Activated naive CD8-positive, alpha-beta T cell (primary cell): ENCODE data around the gene ANO2.

ENCODE experiments used
- H3K27ac Mint-ChIP-seq: one replicate; pipeline ENCODE4 v1.8.0; 2021; ENCODE audit warnings: mixed read lengths
- H3K27me3 Mint-ChIP-seq: one replicate; pipeline ENCODE4 v1.8.0; 2021; ENCODE audit warnings: mixed read lengths
- H3K36me3 Mint-ChIP-seq: one replicate; pipeline ENCODE4 v1.8.0; 2021; ENCODE audit warnings: mixed read lengths
- H3K4me1 Mint-ChIP-seq: one replicate; pipeline ENCODE4 v1.8.0; 2021; ENCODE audit warnings: low read depth, mixed read lengths
- H3K4me3 Mint-ChIP-seq: one replicate; pipeline ENCODE4 v1.8.0; 2021; ENCODE audit warnings: mild to moderate bottlenecking, mixed read lengths
- H3K9me3 Mint-ChIP-seq: one replicate; pipeline ENCODE4 v1.8.0; 2021; ENCODE audit warnings: low read depth, mixed read lengths

Gene ANO2

DNA sequence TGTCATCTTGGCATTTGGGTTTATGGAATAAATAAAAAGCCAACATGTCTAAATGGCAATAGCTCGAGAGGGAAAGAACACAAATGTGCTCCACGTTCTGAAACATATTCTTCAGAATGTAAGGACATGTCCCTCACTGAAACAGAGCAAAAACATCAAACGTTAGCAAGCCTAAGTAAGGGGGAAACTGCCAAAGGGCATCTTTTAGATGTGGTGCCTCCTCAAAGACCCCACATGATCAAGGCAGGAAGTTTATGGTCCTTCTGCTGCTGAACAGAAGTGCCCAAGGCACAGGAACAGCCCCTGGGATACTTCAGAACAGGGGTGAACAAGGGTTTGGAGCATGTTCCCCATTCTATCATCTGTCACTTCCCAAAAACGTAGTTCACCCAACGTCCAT, 227.0 kb downstream of the ANO2 start:
- H3K4me1 Mint-ChIP-seq: peaks cover 16% of the 10 kb centered on the region
- H3K27me3 Mint-ChIP-seq: peaks cover 7% of the 10 kb centered on the region
- no peak overlapping the region for H3K4me3 Mint-ChIP-seq
- no peak overlapping the region for H3K27ac Mint-ChIP-seq
- H3K36me3 Mint-ChIP-seq: no peaks in the 10 kb centered on the region
- no peaks in the 10 kb centered on the region for H3K9me3 Mint-ChIP-seq

DNA sequence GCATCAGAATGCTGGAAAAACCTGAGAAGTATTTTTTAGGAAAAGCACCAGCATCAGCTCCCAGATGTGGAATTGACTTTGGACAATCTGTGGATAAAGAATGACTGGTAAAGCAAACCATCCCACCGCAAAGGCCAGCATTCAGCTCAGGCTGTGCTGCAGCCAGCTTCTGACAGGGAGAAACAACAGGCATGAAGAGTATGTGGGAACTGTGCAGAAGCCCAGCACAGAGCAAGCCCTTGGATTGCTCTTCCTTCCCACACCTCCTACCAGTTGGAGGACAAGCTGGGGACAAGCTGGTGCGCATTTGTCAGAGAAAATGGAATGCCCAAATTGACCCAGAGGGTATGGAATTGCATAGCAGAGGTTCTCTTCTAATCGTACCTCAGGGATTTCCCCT, 228.1 kb downstream of the ANO2 start:
- H3K4me3 Mint-ChIP-seq: no peak overlapping the region
- H3K27me3 Mint-ChIP-seq: peaks cover 4% of the 10 kb centered on the region
- H3K36me3 Mint-ChIP-seq: no peaks in the 10 kb centered on the region
- peaks cover 16% of the 10 kb centered on the region for H3K4me1 Mint-ChIP-seq
- no peaks in the 10 kb centered on the region for H3K9me3 Mint-ChIP-seq
- no peak overlapping the region for H3K27ac Mint-ChIP-seq

DNA sequence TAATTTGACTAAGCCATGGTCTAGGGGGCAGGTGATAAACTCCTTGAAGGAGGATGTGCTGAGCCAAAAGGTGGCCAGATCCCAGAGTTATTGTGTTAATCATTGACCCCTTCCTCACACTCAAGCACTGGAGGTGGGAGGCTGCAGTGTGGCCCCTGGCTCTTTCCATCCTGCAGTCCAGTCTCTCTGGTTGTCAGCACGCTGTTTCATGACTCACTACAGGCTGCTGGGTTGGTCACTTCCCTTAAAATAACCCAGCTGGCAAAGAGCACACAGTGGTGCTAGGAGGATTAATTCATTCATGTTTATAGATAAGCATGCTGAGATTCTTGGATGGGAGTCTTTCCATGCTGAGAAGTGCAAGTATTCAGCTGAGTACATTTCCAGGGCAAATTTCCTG, 228.9 kb downstream of the ANO2 start:
- H3K27me3 Mint-ChIP-seq: peaks cover 4% of the 10 kb centered on the region
- no peaks in the 10 kb centered on the region for H3K9me3 Mint-ChIP-seq
- no peaks in the 10 kb centered on the region for H3K36me3 Mint-ChIP-seq
- H3K4me3 Mint-ChIP-seq: no peak overlapping the region
- H3K27ac Mint-ChIP-seq: no peak overlapping the region
- peaks cover 16% of the 10 kb centered on the region for H3K4me1 Mint-ChIP-seq

DNA sequence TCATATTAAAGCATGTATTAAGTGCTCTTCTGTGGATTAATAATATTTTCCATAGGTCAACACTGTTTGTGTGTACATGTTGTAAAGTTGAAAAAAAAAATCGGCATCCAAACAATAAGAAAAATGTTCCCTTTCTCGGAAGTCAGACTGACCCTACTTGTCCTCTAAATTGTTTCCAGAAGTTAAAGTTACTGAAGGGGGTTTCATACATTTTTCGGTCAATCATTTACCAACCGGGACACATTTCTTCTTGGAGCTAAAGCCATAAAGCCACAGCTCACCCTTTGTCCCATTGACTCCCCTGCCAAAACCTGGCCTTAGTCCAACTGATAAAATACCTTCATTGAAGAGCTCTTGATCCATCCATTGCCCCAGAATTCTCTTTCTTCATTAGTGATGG, 230.0 kb downstream of the ANO2 start:
- no peaks in the 10 kb centered on the region for H3K36me3 Mint-ChIP-seq
- no peak overlapping the region for H3K4me3 Mint-ChIP-seq
- H3K9me3 Mint-ChIP-seq: no peaks in the 10 kb centered on the region
- peaks cover 14% of the 10 kb centered on the region for H3K4me1 Mint-ChIP-seq
- H3K27me3 Mint-ChIP-seq: peaks cover 4% of the 10 kb centered on the region
- H3K27ac Mint-ChIP-seq: no peak overlapping the region

DNA sequence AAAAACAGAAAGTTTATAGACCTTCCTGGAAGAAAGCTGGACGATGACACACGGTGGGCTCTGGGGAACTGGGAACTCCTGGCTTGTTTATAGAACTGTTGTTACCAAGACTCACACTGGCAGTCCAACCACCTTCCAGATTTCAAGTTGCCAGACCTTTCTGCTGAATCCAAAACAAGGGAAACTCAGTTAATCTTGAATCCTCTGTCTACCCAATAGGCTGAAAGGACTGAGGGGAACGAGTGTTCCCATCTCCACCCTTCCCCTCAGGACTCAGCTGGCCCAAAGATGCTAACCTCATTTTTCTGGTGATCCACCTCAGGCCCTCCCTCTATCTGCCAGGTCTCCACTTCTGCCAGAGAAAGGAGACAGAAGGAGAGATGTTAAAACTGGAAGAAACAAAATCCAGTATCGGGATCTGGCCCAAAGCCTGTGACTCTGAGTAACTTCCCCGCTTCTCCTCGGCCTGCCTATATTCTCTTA, 231.4 kb downstream of the ANO2 start:
- Mint-ChIP-seq H3K36me3 (no peaks in the 10 kb centered on the region), H3K27ac (no peak overlapping the region), H3K27me3 (peaks cover 4% of the 10 kb centered on the region), H3K4me3 (no peak overlapping the region), H3K4me1 (peaks cover 9% of the 10 kb centered on the region), H3K9me3 (no peaks in the 10 kb centered on the region)

DNA sequence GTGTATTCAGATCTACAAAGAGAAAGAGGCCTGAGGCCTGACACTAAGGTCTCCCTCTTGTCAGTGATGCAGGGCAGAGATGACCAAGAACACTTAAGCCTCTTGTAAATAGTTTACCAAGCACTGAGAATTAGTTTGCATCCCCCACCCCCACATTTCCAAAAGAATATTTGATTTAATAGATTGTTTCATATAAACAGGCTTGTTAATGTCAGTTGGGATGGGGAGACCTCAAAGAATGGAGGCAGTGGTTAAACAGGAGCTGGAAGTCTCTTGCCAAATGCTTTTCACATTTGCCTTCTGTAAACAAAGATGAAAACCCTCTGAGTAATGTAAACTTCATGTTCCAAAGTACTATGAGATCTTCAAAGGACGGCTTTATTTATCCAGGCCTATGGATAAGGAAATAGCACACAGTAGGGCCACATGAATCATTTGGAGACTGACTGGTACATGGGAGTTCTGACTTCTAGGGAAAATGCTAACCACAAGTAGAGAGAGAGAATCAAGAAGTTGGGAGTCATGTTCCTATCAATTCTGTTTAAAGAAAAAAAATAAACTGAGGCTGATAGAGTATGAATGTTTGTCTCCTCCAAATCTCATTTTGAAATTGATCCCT, 234.7 kb downstream of the ANO2 start:
- H3K36me3 Mint-ChIP-seq: no peaks in the 10 kb centered on the region
- H3K27me3 Mint-ChIP-seq: peaks cover 4% of the 10 kb centered on the region
- H3K4me1 Mint-ChIP-seq: no peaks in the 10 kb centered on the region
- H3K4me3 Mint-ChIP-seq: no peak overlapping the region
- no peak overlapping the region for H3K27ac Mint-ChIP-seq
- H3K9me3 Mint-ChIP-seq: no peaks in the 10 kb centered on the region

DNA sequence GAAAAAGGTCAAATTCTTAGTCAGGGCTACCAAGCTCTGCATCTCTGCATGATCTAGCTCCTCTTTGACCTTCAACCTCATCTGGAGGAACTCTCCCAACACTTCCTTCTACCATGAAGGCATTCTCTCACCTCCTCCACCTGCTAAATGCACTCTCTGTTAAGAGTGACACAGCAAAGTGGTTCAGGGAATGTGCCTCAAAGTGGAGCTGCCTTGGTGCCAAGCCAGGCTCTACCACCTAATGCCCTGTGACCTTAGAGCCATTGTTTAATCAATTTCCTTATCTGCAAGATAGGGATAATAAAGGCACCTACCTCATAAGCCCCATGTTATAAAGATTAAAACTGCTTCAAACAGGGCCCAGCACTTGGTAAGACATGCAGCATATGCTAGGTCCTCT, 236.7 kb downstream of the ANO2 start:
- H3K36me3 Mint-ChIP-seq: no peaks in the 10 kb centered on the region
- no peak overlapping the region for H3K4me3 Mint-ChIP-seq
- H3K27me3 Mint-ChIP-seq: no peaks in the 10 kb centered on the region
- H3K9me3 Mint-ChIP-seq: no peaks in the 10 kb centered on the region
- H3K27ac Mint-ChIP-seq: no peak overlapping the region
- no peaks in the 10 kb centered on the region for H3K4me1 Mint-ChIP-seq

DNA sequence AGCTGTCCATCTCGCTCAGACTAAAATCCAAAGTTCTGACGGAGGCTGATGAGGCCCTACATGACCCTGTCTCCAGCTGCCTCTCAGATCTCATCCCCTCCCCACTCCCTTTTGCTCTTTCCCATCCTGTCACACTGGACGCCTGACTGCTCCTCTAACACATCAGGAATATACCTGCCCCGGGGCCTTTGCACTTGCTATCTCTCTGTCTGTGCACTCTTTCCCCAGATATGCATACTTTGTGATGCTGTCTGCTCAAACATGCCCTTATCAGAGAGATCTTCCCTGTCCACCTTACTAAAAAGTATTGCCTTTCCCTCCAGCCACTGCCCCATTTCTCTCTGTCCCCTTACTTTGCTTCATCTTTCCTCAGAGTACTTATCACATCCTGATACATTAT, 238.8 kb downstream of the ANO2 start:
- no peaks in the 10 kb centered on the region for H3K36me3 Mint-ChIP-seq
- H3K4me1 Mint-ChIP-seq: no peaks in the 10 kb centered on the region
- H3K27ac Mint-ChIP-seq: no peak overlapping the region
- H3K9me3 Mint-ChIP-seq: no peaks in the 10 kb centered on the region
- H3K27me3 Mint-ChIP-seq: peaks cover 7% of the 10 kb centered on the region
- H3K4me3 Mint-ChIP-seq: no peak overlapping the region

DNA sequence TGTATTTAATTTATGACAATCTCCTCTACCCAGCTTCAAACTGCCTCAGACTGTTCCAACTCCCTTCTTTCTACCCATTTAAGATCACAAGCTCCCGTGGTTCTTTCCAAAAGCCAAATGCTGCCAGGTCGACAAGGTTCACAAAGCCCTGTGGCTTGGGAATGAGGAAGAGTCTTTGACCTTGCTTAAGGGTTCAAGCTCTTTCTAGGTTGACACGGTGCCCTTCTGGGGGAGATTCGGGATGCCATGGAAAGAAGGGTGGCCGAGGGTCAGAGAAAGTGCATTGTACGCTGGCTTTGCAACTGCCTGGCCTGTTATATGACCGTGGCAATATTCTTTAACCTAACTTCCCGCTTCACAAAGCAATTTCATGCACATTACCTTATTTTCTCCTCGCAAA, 239.3 kb downstream of the ANO2 start:
- Mint-ChIP-seq H3K9me3 (no peaks in the 10 kb centered on the region), H3K4me3 (no peak overlapping the region), H3K27ac (no peak overlapping the region), H3K36me3 (no peaks in the 10 kb centered on the region), H3K4me1 (no peaks in the 10 kb centered on the region), H3K27me3 (peaks cover 8% of the 10 kb centered on the region)

DNA sequence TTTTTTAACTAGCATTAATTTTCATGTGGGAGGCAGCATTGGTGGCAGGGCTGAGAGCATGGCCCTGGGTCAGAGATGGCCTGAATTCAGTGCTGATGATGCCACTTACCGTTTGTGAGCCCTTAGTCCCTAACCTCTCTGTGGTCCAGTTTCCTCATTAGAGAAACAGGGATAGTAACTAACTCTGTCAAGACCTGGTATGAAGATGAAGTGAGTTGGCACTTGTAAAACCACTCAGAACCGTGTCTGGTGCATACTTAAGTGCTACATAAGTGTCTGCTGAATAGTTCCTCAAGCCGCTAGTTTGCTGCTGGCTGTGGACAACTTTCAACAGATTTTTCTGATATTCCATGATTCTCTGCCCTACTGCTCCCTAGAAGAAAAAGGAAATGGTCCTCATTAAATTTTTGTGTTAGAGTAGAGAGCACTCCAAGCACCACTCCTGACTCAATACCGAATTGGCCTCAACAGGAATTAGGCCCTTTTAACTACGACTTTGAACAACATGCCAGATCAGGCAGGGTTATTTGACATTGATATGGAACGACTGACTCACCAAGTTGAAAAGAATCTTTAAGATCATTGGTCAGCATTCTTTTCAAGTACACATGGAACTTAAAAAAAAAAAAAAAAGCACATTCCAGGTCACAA, 250.2 kb downstream of the ANO2 start:
- Mint-ChIP-seq H3K27me3 (no peaks in the 10 kb centered on the region), H3K27ac (no peak overlapping the region), H3K4me3 (no peak overlapping the region), H3K4me1 (no peaks in the 10 kb centered on the region), H3K36me3 (no peaks in the 10 kb centered on the region), H3K9me3 (peaks cover 3% of the 10 kb centered on the region)

DNA sequence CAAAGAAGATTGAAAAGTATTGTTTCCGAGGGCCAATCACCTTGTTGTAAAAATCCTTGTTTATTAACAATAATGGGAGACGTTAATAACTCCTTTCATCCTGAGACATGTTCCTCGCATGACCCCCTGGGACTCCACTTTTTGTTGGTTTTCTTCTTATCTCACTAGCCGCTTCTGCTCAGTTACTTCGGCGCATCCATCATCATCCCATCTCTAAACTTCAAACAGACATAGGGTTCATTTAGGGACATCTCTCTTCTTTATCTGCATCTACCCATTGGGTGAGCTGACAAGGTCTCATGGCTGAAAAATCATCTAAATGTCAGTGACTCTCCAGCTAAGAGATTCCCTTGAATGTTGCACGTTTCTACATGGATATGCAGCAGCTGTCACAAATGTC, 252.2 kb downstream of the ANO2 start:
- H3K27me3 Mint-ChIP-seq: no peaks in the 10 kb centered on the region
- H3K27ac Mint-ChIP-seq: no peak overlapping the region
- no peak overlapping the region for H3K4me3 Mint-ChIP-seq

DNA sequence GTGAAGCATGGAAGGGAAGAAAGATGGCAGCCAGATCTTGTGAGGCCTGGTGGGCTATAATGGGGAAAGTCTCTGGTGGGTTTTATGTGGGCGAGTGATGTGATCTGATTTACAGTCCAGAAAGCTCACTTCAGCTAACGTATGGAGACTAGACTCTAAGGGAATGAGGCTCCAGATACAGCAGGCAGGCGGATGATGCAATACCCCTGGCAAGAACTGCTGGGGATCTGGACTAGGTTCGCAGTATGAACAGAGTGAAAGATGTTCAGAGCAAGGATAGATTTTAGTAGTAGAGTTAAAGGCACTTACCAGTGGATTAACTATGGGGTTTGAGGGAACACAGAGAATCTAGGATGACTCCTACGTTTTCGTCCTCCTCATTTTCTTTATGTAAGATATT, 253.1 kb downstream of the ANO2 start:
- Mint-ChIP-seq H3K9me3 (peaks cover 3% of the 10 kb centered on the region), H3K4me3 (no peak overlapping the region), H3K27me3 (no peaks in the 10 kb centered on the region), H3K4me1 (no peaks in the 10 kb centered on the region), H3K36me3 (no peaks in the 10 kb centered on the region), H3K27ac (no peak overlapping the region)

More for the DNA sequence above, 252.2 kb downstream of the ANO2 start:
- Mint-ChIP-seq H3K9me3 (peaks cover 3% of the 10 kb centered on the region), H3K4me1 (no peaks in the 10 kb centered on the region), H3K36me3 (no peaks in the 10 kb centered on the region)

DNA sequence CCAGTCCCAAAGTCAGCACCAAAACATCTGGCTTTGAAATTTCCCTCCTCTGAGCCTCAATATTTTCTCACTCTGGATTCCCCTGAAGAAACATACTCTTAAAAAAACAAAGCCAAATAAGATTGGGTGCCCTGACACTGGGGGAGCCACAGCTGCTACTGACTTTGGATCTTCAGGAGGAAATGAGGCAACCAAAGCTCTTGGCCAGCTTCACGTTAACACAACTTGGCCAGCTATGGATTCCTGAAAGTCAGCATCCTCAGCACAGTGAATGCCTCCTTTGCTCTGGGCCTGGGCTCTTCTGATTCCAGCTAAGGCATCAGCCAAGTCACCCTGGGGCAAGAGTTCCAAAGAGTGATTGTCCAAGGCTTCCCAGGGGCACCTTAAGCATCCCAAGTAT, 254.8 kb downstream of the ANO2 start:
- H3K36me3 Mint-ChIP-seq: no peaks in the 10 kb centered on the region
- H3K9me3 Mint-ChIP-seq: no peaks in the 10 kb centered on the region
- peaks cover 4% of the 10 kb centered on the region for H3K27me3 Mint-ChIP-seq
- no peak overlapping the region for H3K4me3 Mint-ChIP-seq
- H3K4me1 Mint-ChIP-seq: no peaks in the 10 kb centered on the region
- no peak overlapping the region for H3K27ac Mint-ChIP-seq

DNA sequence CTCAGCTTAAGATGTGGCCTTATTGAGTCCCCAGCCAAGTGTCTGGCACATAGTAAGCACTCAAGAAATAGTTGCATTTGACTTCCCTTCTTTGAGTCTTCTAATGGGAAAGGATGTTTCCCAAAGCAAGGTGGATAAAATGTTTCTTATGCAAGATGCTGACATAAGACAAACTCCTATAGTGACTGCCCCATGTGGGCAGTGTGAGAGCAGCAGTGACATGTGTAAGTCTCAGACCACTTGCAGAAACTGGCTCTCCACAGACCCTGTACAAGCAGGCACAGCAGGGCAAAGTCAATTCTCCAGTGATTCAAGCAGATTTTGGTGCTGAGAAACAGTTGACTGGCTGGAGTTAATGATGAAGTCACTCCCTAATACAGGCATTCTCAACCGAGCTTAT, 255.3 kb downstream of the ANO2 start:
- H3K9me3 Mint-ChIP-seq: no peaks in the 10 kb centered on the region
- no peaks in the 10 kb centered on the region for H3K36me3 Mint-ChIP-seq
- H3K27ac Mint-ChIP-seq: no peak overlapping the region
- H3K4me3 Mint-ChIP-seq: no peak overlapping the region
- peaks cover 4% of the 10 kb centered on the region for H3K27me3 Mint-ChIP-seq
- H3K4me1 Mint-ChIP-seq: no peaks in the 10 kb centered on the region

DNA sequence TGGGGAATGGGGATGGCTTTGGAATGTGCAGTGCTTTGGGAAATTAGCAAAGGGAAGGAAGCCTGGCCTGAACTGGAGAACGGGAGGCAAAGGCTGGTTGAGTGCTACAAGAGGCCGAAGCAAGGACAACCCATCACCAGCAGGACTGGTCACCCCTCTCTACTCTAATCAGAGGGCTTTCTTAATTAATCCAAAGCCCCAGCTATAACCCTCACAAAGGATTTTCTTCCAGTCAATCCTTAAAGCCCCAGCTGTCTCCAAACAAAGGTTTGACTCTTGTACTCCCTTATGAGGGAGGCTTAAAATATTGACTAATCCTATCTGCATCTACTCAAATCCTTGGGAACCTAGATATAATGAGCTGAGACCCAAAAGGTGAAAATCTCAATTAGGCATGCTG, 256.8 kb downstream of the ANO2 start:
- Mint-ChIP-seq H3K4me1 (no peaks in the 10 kb centered on the region), H3K9me3 (no peaks in the 10 kb centered on the region), H3K4me3 (no peak overlapping the region), H3K27me3 (peaks cover 4% of the 10 kb centered on the region), H3K36me3 (no peaks in the 10 kb centered on the region), H3K27ac (no peak overlapping the region)

DNA sequence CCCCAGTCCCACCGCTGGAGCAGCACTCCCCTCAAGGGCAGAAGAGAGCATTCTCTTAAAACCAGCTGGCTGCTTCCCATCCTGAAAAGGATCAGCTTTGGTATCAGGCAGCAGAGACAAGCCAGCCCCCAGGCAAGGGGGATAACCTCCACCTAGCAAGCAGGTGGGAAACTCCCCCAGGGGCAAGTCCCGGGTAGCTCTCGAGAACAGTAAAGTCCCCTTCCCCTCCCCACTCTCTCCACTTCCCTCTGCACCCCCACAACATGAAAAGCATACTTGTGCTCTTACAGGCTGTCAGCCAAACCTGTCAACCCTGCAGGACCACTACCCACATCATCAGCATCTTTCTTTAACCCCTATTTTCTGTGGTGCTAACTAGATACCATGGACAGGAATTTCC, 259.1 kb downstream of the ANO2 start:
- H3K4me3 Mint-ChIP-seq: no peak overlapping the region
- H3K27ac Mint-ChIP-seq: no peak overlapping the region
- H3K4me1 Mint-ChIP-seq: no peaks in the 10 kb centered on the region
- no peaks in the 10 kb centered on the region for H3K9me3 Mint-ChIP-seq
- no peaks in the 10 kb centered on the region for H3K36me3 Mint-ChIP-seq
- peaks cover 4% of the 10 kb centered on the region for H3K27me3 Mint-ChIP-seq
